A673 (cell line): Measurements from ENCODE around the gene LRTM1. TPM values are rescaled to one million over a fixed set of nuclear protein-coding genes. Genes with fewer than 3 reads are reported as not detected.

Experiments
- BruUV-seq: library from RNA; stranded (reverse); fragments of 400-500 nt; replicated peaks from 2 replicates; lab custom pipeline; 2021; lab: Mats Ljungman, UMichigan
- CTCF ChIA-PET: fragments of 300-600 bp; sonication (Branson Sonifier 250); formaldehyde crosslinking; loops from one replicate; lab custom pipeline; 2022; ENCODE audit warnings: antibody characterized with exemption; lab: Charles Lee
- POLR2A ChIA-PET: fragments of 300-600 bp; sonication (Branson Sonifier 250); formaldehyde crosslinking; loops from one replicate; lab custom pipeline; 2022; ENCODE audit warnings: antibody characterized with exemption; ENCODE audit not compliant: low non-redundant PET; lab: Charles Lee
- DNase-seq: peaks from one replicate; pipeline ENCODE4 v3.0.0-alpha.2; 2015; ENCODE audit warnings: low spot score
- H3K27ac ChIP-seq: fragments of 200-600 bp; sonication (generic); 2 replicates; pipeline ENCODE4 v1.5.1; 2016; ENCODE audit warnings: mixed run types, low read depth, mild to moderate bottlenecking, mixed read lengths, antibody characterized with exemption, low read length; ENCODE audit not compliant: poor library complexity, severe bottlenecking
- H3K27me3 ChIP-seq: fragments of 200-600 bp; sonication (generic); replicated peaks from 2 replicates; pipeline ENCODE4 v1.6.1; 2017; ENCODE audit warnings: mixed run types, low read depth, mild to moderate bottlenecking, mixed read lengths, antibody characterized with exemption, low read length; ENCODE audit not compliant: insufficient read depth, poor library complexity
- H3K36me3 ChIP-seq: fragments of 200-600 bp; sonication (generic); 2 replicates; pipeline ENCODE4 v1.6.1; 2016; ENCODE audit warnings: mixed run types, mild to moderate bottlenecking, mixed read lengths, antibody characterized with exemption, low read length; ENCODE audit not compliant: insufficient read depth, poor library complexity, severe bottlenecking
- H3K4me1 ChIP-seq: fragments of 200-600 bp; sonication (generic); 2 replicates; pipeline ENCODE4 v1.6.1; 2017; ENCODE audit warnings: mixed run types, mild to moderate bottlenecking, mixed read lengths, antibody characterized with exemption, low read length; ENCODE audit not compliant: insufficient read depth, poor library complexity, severe bottlenecking
- H3K4me3 ChIP-seq: fragments of 200-600 bp; sonication (generic); 2 replicates; pipeline ENCODE4 v1.5.1; 2016; ENCODE audit warnings: low read depth, mixed run types, mild to moderate bottlenecking, mixed read lengths, low read length; ENCODE audit not compliant: poor library complexity, severe bottlenecking
- H3K9me3 ChIP-seq: fragments of 200-600 bp; sonication (generic); 2 replicates; pipeline ENCODE4 v1.6.1; 2016; ENCODE audit warnings: mixed run types, low read depth, mild to moderate bottlenecking, mixed read lengths, antibody characterized with exemption, low read length; ENCODE audit not compliant: poor library complexity, severe bottlenecking
- CTCF ChIP-seq: fragments of 300-800, 200-600 bp; sonication (generic); conservative IDR thresholded peaks from 2 replicates; pipeline ENCODE4 v1.5.1; 2017; ENCODE audit warnings: low read depth, mild to moderate bottlenecking, antibody characterized with exemption, low read length, moderate library complexity, mixed read lengths
- EZH2 ChIP-seq: fragments of 200-600 bp; sonication (generic); IDR thresholded peaks from 2 replicates; pipeline ENCODE4 v1.6.1; 2017; ENCODE audit warnings: borderline replicate concordance, low read depth, mild to moderate bottlenecking, mixed read lengths, antibody characterized with exemption, low read length; ENCODE audit not compliant: poor library complexity, severe bottlenecking
- intact Hi-C: fragments of 100-400 bp; cut with micrococcal nuclease; formaldehyde crosslinking; loops from one replicate; pipeline ENCODE4 v1.10.0; 2022; ENCODE audit not compliant: unreplicated experiment
- total RNA-seq: library from RNA; stranded (reverse); gene quantifications from 2 replicates; pipeline ENCODE4 v1.2.3, GENCODE V29; 2021

Gene LRTM1
- total RNA-seq, 1 experiment from 2014 or later: not detected

- POLR2A ChIA-PET: no interaction called here
- no TSS peak for BruUV-seq
- intact Hi-C loops: no loop called here
- H3K27ac ChIP-seq: no peak overlapping the region
- no peak overlapping the region for H3K4me3 ChIP-seq
- H3K4me1 ChIP-seq: no peaks in the 10 kb centered on the region
- CTCF ChIA-PET: no interaction called here
- no peak for TF ChIP-seq EZH2
- no peak for TF ChIP-seq CTCF
- no peaks in the 10 kb centered on the region for H3K36me3 ChIP-seq
- H3K27me3 ChIP-seq: no peaks in the 10 kb centered on the region
- DNase-seq: no peak
- H3K9me3 ChIP-seq: no peaks in the 10 kb centered on the region
Observed at GRCh38 chr3:54963641-54964040, 35.8 kb upstream of the LRTM1 start.

- no peak overlapping the region for H3K4me3 ChIP-seq
- H3K9me3 ChIP-seq: no peaks in the 10 kb centered on the region
- H3K27ac ChIP-seq: no peak overlapping the region
- ChIA-PET CTCF (no interaction called here), POLR2A (no interaction called here)
- H3K4me1 ChIP-seq: no peaks in the 10 kb centered on the region
- no TSS peak for BruUV-seq
- H3K27me3 ChIP-seq: no peaks in the 10 kb centered on the region
- TF ChIP-seq CTCF (no peak), EZH2 (no peak)
- intact Hi-C loops: no loop called here
- no peaks in the 10 kb centered on the region for H3K36me3 ChIP-seq
- DNase-seq: no peak
Observed at GRCh38 chr3:54962200-54962599, 34.3 kb upstream of the LRTM1 start.

GRCh38 chr3:54960701-54961100, 32.8 kb upstream of the LRTM1 start:
- no peak overlapping the region for H3K4me3 ChIP-seq
- H3K27me3 ChIP-seq: no peaks in the 10 kb centered on the region
- H3K36me3 ChIP-seq: no peaks in the 10 kb centered on the region
- CTCF ChIA-PET: no interaction called here
- no peaks in the 10 kb centered on the region for H3K4me1 ChIP-seq
- no TSS peak for BruUV-seq
- POLR2A ChIA-PET: interaction anchor here (0.7 kb wide), 1 partner anchor 360 kb away, joined by 7 read pairs; no protein-coding TSS in a partner anchor
- DNase-seq: no peak
- no peaks in the 10 kb centered on the region for H3K9me3 ChIP-seq
- intact Hi-C loops: no loop called here
- no peak overlapping the region for H3K27ac ChIP-seq
- TF ChIP-seq CTCF: no peak
- TF ChIP-seq EZH2: no peak
